Peyer's patch (tissue), 4 donors: ENCODE data around the gene ACTL8.

Experiments
- POLR2A ChIP-seq, 2 donors: fragments of 450-650 bp; IDR thresholded peaks; one replicate each; pipeline ENCODE4 v1.5.1; 2017; ENCODE audit warnings: antibody characterized with exemption in 2 of 2, mild to moderate bottlenecking in 2 of 2, moderate library complexity in 2 of 2
- TF ChIP-seq, protein P1 (sequence below), 6 experiments: fragments of 450-650 bp in 4 of 6; fragments of 200-600 bp in 2 of 6; sonication (generic) in 1 of 6; IDR thresholded peaks; one replicate each; pipeline ENCODE4 v1.5.1; 2017 to 2019; ENCODE audit warnings: antibody characterized with exemption in 6 of 6, mild to moderate bottlenecking in 3 of 6, moderate library complexity in 1 of 6

DNA sequence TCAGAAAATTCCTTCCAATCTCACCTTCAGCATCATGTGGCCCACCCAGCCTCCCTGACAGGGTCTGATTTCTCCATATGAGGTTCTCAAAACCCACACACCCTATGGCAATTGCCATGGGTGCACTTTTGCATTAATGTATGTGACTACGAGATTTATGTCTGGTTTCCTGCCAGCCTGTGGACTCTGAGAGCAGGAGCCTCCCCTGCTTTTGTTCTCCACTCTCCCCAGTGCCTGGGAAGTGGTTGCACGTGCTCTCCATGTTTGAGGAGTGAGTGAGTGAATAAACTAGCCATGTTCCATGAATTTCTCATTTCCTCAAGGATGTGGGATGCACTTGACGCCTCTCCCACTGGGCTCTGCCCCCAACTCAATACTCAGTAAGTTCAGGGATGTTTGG, 91.2 kb downstream of the ACTL8 start:
- TF ChIP-seq, protein P1, sequence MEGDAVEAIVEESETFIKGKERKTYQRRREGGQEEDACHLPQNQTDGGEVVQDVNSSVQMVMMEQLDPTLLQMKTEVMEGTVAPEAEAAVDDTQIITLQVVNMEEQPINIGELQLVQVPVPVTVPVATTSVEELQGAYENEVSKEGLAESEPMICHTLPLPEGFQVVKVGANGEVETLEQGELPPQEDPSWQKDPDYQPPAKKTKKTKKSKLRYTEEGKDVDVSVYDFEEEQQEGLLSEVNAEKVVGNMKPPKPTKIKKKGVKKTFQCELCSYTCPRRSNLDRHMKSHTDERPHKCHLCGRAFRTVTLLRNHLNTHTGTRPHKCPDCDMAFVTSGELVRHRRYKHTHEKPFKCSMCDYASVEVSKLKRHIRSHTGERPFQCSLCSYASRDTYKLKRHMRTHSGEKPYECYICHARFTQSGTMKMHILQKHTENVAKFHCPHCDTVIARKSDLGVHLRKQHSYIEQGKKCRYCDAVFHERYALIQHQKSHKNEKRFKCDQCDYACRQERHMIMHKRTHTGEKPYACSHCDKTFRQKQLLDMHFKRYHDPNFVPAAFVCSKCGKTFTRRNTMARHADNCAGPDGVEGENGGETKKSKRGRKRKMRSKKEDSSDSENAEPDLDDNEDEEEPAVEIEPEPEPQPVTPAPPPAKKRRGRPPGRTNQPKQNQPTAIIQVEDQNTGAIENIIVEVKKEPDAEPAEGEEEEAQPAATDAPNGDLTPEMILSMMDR (IDR thresholded peaks at IDR 0.05) = no peak
- no peak for TF ChIP-seq POLR2A (IDR thresholded peaks at IDR 0.05)
